Mesothelial cell of epicardium (in vitro differentiated cells): ENCODE measurements around the gene MYO1E. TPM values are rescaled to one million over a fixed set of nuclear protein-coding genes. Genes with fewer than 3 reads are reported as not detected.
"Not testable (repeated sequence)": the region's sequence is repeated elsewhere in the genome, so short reads cannot be mapped to it uniquely, and the experiment has no call there.

Source experiments
- DNase-seq, 2 experiments: peaks; one replicate each; pipeline ENCODE4 v3.0.0; 2021; ENCODE audit warnings: low spot score in 2 of 2; ENCODE audit not compliant: unreplicated experiment in 2 of 2
- H3K27ac Mint-ChIP-seq: 2 replicates; pipeline ENCODE4 v1.8.0; 2021; ENCODE audit warnings: mixed read lengths
- H3K27me3 Mint-ChIP-seq: 2 replicates; pipeline ENCODE4 v1.8.0; 2021; ENCODE audit warnings: low read depth, mixed read lengths
- H3K36me3 Mint-ChIP-seq: 2 replicates; pipeline ENCODE4 v1.8.0; 2021; ENCODE audit warnings: mixed read lengths
- H3K4me1 Mint-ChIP-seq: 2 replicates; pipeline ENCODE4 v1.8.0; 2021; ENCODE audit warnings: mixed read lengths
- H3K4me3 Mint-ChIP-seq: 2 replicates; pipeline ENCODE4 v1.8.0; 2021; ENCODE audit warnings: mild to moderate bottlenecking, moderate library complexity, mixed read lengths
- H3K9me3 Mint-ChIP-seq: 2 replicates; pipeline ENCODE4 v1.8.0; 2021; ENCODE audit warnings: mixed read lengths
- total RNA-seq: library from RNA; stranded (reverse); gene quantifications from 3 replicates; pipeline ENCODE4 v1.2.1, GENCODE V29; 2021
- TF ChIP-seq, protein P1 (sequence below): fragments of 200-600 bp; sonication (generic); IDR thresholded peaks from one replicate; pipeline ENCODE4 v1.5.0; 2021; ENCODE audit warnings: antibody characterized with exemption; ENCODE audit not compliant: unreplicated experiment

The MYO1E gene
- total RNA-seq, 1 donor from 2014 or later = 54.2 TPM

DNA sequence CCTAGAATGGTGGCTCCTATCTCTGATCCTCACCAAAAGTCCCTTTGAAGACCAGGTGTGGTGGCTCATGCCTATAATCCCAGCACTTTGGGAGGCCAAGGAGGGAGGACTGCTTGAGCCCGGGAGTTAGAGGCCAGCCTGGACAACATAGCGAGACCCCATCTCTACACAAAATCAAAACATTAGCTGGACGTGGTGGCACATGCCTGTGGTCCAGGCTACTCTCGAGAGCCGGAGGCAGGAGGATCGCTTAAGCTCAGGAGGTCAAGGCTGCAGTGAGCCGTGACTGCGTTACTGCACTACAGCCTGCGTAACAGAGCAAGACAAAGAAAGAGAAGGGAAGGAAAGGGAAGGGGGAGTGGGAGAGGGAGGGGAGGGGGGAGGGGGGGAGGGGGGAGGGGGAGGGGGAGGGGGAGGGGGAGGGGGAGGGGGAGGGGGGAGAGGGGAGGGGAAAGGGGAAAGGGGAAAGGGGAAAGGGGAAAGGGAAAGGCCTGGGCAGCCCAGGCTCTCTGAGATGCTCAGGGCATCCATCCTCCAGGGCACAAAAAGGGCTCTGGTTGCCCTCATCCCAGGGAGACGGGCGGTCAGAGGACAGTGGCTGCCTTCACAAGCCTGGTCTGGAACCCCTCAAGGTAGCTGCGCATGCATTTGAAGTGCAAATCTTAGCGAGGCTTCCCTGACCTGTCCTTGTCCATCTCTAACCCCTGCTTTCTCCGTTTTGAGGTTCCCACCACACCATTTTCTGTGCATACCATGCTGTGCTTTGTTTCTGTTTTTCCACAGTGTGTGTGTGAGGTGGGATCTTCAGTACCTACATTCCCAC is 89.9 kb downstream of the MYO1E start:
- TF ChIP-seq, protein P1, sequence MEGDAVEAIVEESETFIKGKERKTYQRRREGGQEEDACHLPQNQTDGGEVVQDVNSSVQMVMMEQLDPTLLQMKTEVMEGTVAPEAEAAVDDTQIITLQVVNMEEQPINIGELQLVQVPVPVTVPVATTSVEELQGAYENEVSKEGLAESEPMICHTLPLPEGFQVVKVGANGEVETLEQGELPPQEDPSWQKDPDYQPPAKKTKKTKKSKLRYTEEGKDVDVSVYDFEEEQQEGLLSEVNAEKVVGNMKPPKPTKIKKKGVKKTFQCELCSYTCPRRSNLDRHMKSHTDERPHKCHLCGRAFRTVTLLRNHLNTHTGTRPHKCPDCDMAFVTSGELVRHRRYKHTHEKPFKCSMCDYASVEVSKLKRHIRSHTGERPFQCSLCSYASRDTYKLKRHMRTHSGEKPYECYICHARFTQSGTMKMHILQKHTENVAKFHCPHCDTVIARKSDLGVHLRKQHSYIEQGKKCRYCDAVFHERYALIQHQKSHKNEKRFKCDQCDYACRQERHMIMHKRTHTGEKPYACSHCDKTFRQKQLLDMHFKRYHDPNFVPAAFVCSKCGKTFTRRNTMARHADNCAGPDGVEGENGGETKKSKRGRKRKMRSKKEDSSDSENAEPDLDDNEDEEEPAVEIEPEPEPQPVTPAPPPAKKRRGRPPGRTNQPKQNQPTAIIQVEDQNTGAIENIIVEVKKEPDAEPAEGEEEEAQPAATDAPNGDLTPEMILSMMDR = no peak
- DNase-seq = no peak
- Mint-ChIP-seq H3K4me3 (no peak overlapping the region), H3K9me3 (no peaks in the 10 kb centered on the region), H3K27ac (no peak overlapping the region), H3K36me3 (no peaks in the 10 kb centered on the region), H3K4me1 (peaks cover 8% of the 10 kb centered on the region), H3K27me3 (no peaks in the 10 kb centered on the region)

DNA sequence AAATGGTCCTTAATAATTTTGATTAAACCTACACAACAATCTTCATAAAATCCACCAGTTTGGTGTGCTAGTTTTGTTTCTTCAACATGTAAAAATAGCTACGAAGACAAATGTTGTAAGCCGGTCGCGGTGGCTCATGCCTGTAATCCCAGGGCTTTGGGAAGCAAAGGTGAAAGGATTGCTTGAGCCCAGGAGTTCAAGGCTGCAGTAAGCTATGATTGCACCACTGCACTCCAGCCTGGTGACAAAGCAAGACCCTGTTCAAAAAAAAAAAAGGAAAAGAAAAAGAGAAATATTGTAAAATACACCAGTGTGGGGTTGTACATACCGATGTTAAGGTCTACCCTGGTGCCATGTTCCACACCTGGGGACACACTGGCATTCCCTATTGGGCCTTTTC is 91.0 kb downstream of the MYO1E start:
- H3K4me3 Mint-ChIP-seq = no peak overlapping the region
- peaks cover 8% of the 10 kb centered on the region for H3K4me1 Mint-ChIP-seq
- H3K9me3 Mint-ChIP-seq = no peaks in the 10 kb centered on the region
- H3K27ac Mint-ChIP-seq = no peak overlapping the region
- TF ChIP-seq, protein P1 = no peak
- H3K36me3 Mint-ChIP-seq = no peaks in the 10 kb centered on the region
- no peaks in the 10 kb centered on the region for H3K27me3 Mint-ChIP-seq
- DNase-seq = no peak

DNA sequence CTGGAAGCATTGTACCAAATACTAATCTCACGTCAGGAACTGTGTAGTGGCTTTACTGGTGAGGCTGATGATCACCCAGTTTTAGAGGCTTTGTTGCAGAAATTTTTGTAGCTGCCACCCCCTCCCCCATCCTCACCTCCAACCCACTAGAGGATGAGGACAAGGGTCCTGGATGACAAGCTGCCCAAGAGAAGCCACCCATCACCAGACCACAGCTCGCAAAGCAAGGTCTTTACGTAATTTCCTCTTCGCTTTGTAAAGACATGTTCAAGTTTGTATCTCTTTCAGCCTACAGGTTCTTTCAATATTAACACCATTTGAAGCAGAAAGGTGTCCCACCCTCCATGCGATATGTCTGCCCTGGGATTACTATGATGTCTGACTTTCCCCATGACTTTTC is 91.8 kb downstream of the MYO1E start:
- no peaks in the 10 kb centered on the region for H3K27me3 Mint-ChIP-seq

DNA sequence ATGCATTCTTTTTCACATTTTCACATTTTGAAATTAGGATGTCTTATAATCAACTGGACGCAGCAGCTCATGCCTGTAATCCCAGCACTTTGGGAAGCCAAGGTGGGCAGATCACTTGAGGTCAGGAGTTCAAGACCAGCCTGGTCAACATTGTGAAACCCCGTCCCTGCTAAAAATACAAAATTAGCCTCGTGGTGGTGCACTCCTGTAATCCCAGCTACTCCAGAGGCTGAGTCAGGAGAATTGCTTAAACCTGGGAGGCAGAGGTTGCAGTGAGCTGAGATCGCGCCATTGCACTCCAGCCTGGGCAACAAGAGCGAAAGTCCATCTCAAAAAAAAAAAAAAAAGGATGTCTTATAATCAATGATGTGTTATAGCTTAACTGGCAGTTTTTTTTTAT is 92.4 kb downstream of the MYO1E start:
- H3K9me3 Mint-ChIP-seq, DNase-seq, H3K36me3 Mint-ChIP-seq, H3K27me3 Mint-ChIP-seq, H3K4me3 Mint-ChIP-seq, H3K27ac Mint-ChIP-seq: not testable (repeated sequence)
- H3K4me1 Mint-ChIP-seq = peaks cover 13% of the 10 kb centered on the region

More for the DNA sequence above, 91.8 kb downstream of the MYO1E start:
- DNase-seq = no peak
- peaks cover 13% of the 10 kb centered on the region for H3K4me1 Mint-ChIP-seq
- H3K9me3 Mint-ChIP-seq = no peaks in the 10 kb centered on the region
- H3K4me3 Mint-ChIP-seq = no peak overlapping the region
- no peak overlapping the region for H3K27ac Mint-ChIP-seq
- TF ChIP-seq, protein P1 = no peak
- H3K36me3 Mint-ChIP-seq = no peaks in the 10 kb centered on the region

- TF ChIP-seq, protein P1 = no peak
- DNase-seq = no peak
- no peaks in the 10 kb centered on the region for H3K36me3 Mint-ChIP-seq
- no peak overlapping the region for H3K27ac Mint-ChIP-seq
- peaks cover 9% of the 10 kb centered on the region for H3K4me1 Mint-ChIP-seq
- H3K9me3 Mint-ChIP-seq = no peaks in the 10 kb centered on the region
- H3K4me3 Mint-ChIP-seq = no peak overlapping the region
- no peaks in the 10 kb centered on the region for H3K27me3 Mint-ChIP-seq
Measured at GRCh38 chr15:59279023-59279422, 93.6 kb downstream of the MYO1E start.

DNA sequence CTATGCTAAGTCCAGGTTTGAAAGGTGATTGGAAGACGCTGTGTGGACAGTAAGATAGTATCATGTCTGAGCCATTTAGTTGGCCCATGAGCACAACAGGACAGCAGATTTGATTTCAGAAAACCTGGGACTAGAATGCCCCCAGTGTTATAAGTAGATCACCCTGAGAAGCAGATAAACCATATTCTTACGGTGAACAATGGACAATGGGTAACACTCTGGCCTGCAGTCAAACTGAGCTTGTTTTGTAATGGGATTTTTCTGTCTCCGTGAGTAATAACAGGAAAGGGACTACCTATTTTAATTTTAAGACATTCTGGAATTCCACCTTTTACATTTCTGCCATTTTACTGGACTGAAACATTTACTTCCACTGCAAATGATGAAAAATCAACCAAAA is 94.6 kb downstream of the MYO1E start:
- TF ChIP-seq, protein P1 = no peak
- Mint-ChIP-seq H3K36me3 (no peaks in the 10 kb centered on the region), H3K27ac (no peak overlapping the region), H3K9me3 (no peaks in the 10 kb centered on the region), H3K27me3 (no peaks in the 10 kb centered on the region), H3K4me1 (peaks cover 9% of the 10 kb centered on the region), H3K4me3 (no peak overlapping the region)
- no peak for DNase-seq
